Loucy (cell line): Measurements from ENCODE around the gene S1PR2.

Experiments
- EZH2phosphoT487 ChIP-seq: fragments of 200-600 bp; IDR thresholded peaks from 2 replicates; pipeline ENCODE4 v1.6.1; 2018; ENCODE audit warnings: antibody characterized with exemption, mild to moderate bottlenecking, moderate library complexity, borderline replicate concordance
- TF ChIP-seq, protein P1 (sequence below): fragments of 200-600 bp; sonication (generic); conservative IDR thresholded peaks from 2 replicates; pipeline ENCODE4 v1.5.1; 2014; ENCODE audit warnings: mild to moderate bottlenecking, antibody characterized with exemption, low read length

DNA sequence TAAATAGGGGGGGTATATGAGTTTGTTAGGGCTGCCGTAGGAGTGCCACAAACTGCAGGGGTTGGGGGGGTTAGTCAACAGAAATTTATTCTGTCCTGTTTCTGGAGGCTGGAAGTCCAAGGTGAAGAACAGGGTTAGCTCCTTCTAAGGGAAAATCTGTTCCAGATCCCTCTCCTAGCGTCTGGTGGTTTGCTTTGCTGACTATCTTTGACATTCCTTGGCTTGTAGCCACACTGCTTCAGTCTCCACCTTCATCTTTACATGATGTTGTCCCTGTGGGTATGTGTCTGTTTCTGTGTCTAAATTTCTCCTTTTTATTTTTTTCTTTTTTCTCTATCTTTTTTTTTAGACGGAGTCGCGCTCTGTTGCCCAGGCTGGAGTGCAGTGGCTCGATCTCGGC, 31.6 kb upstream of the S1PR2 start:
- TF ChIP-seq, protein P1, sequence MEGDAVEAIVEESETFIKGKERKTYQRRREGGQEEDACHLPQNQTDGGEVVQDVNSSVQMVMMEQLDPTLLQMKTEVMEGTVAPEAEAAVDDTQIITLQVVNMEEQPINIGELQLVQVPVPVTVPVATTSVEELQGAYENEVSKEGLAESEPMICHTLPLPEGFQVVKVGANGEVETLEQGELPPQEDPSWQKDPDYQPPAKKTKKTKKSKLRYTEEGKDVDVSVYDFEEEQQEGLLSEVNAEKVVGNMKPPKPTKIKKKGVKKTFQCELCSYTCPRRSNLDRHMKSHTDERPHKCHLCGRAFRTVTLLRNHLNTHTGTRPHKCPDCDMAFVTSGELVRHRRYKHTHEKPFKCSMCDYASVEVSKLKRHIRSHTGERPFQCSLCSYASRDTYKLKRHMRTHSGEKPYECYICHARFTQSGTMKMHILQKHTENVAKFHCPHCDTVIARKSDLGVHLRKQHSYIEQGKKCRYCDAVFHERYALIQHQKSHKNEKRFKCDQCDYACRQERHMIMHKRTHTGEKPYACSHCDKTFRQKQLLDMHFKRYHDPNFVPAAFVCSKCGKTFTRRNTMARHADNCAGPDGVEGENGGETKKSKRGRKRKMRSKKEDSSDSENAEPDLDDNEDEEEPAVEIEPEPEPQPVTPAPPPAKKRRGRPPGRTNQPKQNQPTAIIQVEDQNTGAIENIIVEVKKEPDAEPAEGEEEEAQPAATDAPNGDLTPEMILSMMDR: no peak
- no peak for TF ChIP-seq EZH2phosphoT487
